Heart right ventricle (tissue), 16 donors: ENCODE results near the gene C11orf68. TPM values are rescaled to one million over a fixed set of nuclear protein-coding genes. Genes with fewer than 3 reads are reported as not detected.
"Not testable (repeated sequence)": the region's sequence is repeated elsewhere in the genome, so short reads cannot be mapped to it uniquely, and the experiment has no call there.

Experiments used
- ATAC-seq, 8 donors: fragments of 200-7000 bp; cut with Tn5 transposase; one replicate each; pipeline ENCODE4 v1.9.1; 2020; ENCODE audit warnings: mild to moderate bottlenecking in 8 of 8, moderate library complexity in 8 of 8, moderate number of reproducible peaks in 1 of 8
- DNase-seq, 2 donors: peaks; one replicate each; pipeline ENCODE4 v3.0.0-alpha.2; 2020
- H3K27ac ChIP-seq, 10 donors: fragments of 200-600 bp; sonication (generic) in 2 of 10; one replicate each; pipeline versions ENCODE4 v1.5.0 to v1.8.0; 2020 to 2022; ENCODE audit warnings: mild to moderate bottlenecking in 3 of 10
- H3K27me3 ChIP-seq, 7 donors: fragments of 200-600 bp; one replicate each; pipeline ENCODE4 v1.8.0; 2021 to 2022; ENCODE audit warnings: mild to moderate bottlenecking in 2 of 7
- H3K36me3 ChIP-seq, 9 donors: fragments of 200-600 bp; sonication (generic) in 1 of 9; one replicate each; pipeline versions ENCODE4 v1.5.0 to v1.8.0; 2020 to 2022; ENCODE audit warnings: mild to moderate bottlenecking in 2 of 9
- H3K4me1 ChIP-seq, 9 donors: fragments of 200-600 bp; sonication (generic) in 1 of 9; one replicate each; pipeline versions ENCODE4 v1.5.0 to v1.8.0; 2020 to 2022; ENCODE audit warnings: mild to moderate bottlenecking in 4 of 9
- H3K4me3 ChIP-seq, 10 donors: fragments of 200-600 bp; sonication (generic) in 2 of 10; one replicate each; pipeline versions ENCODE4 v1.5.0 to v1.8.0; 2020 to 2022; ENCODE audit warnings: mild to moderate bottlenecking in 7 of 10, moderate library complexity in 2 of 10
- H3K9me3 ChIP-seq, 11 donors: fragments of 200-600 bp in 10 of 11; sonication (generic) in 2 of 11; one replicate each; pipeline versions ENCODE4 v1.5.0 to v1.8.0; 2013 to 2022; ENCODE audit warnings: mild to moderate bottlenecking in 2 of 11, control low read depth in 1 of 11, moderate library complexity in 1 of 11
- WGBS, 2 donors: extraction: QIAGEN DNeasy Blood & Tissue Kit; methylation state at CpG; one replicate each; pipeline ENCODE4 v1.1.7; 2013; ENCODE audit warnings: inconsistent platforms in 1 of 2; 5-methylcytosine and 5-hydroxymethylcytosine counted together
- intact Hi-C, 10 donors: fragments of 100-400 bp; cut with DNase I; formaldehyde crosslinking; loops; one replicate each; pipeline versions ENCODE4 v1.11.1 to v1.14.2; 2022
- polyA plus RNA-seq, 2 donors: library from polyadenylated mRNA; stranded (reverse); fragments of 200-250 nt; gene quantifications; one replicate each; pipeline ENCODE4 v1.2.3, GENCODE V29; 2013
- total RNA-seq, 10 donors: library from RNA; stranded (reverse); fragmentation: NEBNext Ultra II Directional in 3 of 10; extraction: Animal tissue kit (Norgen Biotek cat#: 25700) in 3 of 10; gene quantifications; one replicate each; pipeline versions ENCODE4 v1.2.1 to v1.2.4, GENCODE V29; 2021 to 2023
- TF ChIP-seq, protein P1 (sequence below), 9 donors: fragments of 200-600 bp; sonication (generic) in 2 of 9; IDR thresholded peaks; one replicate each; pipeline versions ENCODE4 v1.5.0 to v1.8.0; 2021 to 2022; ENCODE audit warnings: antibody characterized with exemption in 9 of 9, mild to moderate bottlenecking in 5 of 9, moderate library complexity in 1 of 9
- donor health status: Arrhythmogenic right ventricular cardiomyopathy.
- donor health status: ischemic (EF 13 %, LVEDD 7.1; RV severe dilation, severe dysfunction).
- donor health status: healthy with polysubstance abuse.
- donor health status: DM: no; HTN: yes; CAD: no.
- donor health status: DM: no; HTN: no; CAD: no.
- donor health status: ischemic (EF 25% LVEDD 6.9; RV normal size, moderate dysfunction).
- donor health status: ischemic (EF 25% LVEDD 5.7; RV mildly dilated, moderate dysfunction).
- donor health status: healthy.
- donor health status: DM: yes; HTN: yes; CAD: no.
- donor health status: Ischemic cardiomyopathy.
- donor health status: ischemic (EF 35%, LVEDD 5.7; RV mildly dilated, moderate dysfunction).
- donor health status: nonischemic (EF 11% LVEDD 7.7; RV severe dilation, severe dysfunction).
- donor health status: DM: yes; HTN: yes; CAD: no.
- donor health status: PGD.
- donor health status: ischemic (EF 29% LVEDD 5.4; RV normal size, mild dysfunction).
- donor health status: nonischemic (EF 23%, LVEDD 6.1; RV moderate dilation, normal function).

The C11orf68 gene
- total and polyA plus RNA-seq, 12 donors, result 35.7 to 49.2 (median 40.9) TPM

GRCh38 chr11:65892661-65893317, 26.1 kb downstream of the C11orf68 start:
- Histone ChIP-seq H3K4me1 (peaks cover 17 to 61% (median 55%) of the 10 kb centered on the region in 9 donors), H3K27me3 (no peaks in the 10 kb centered on the region), H3K9me3 (no peaks in the 10 kb centered on the region), H3K36me3 (peaks cover 0 to 6% (median 0%) of the 10 kb centered on the region in 9 donors), H3K4me3 (peak overlapping the region in 9 of 10 donors; percentile 66 to 98 (median 89)), H3K27ac (peak overlapping the region; percentile 91 to 100 (median 98))
- intact Hi-C loops, result no loop called here
- 66 to 69% methylated on average over 10 of the region's 10 CpGs for WGBS, 2 donors
- DNase-seq, result peak in 1 of 2 donors; percentile 18
- TF ChIP-seq, protein P1, sequence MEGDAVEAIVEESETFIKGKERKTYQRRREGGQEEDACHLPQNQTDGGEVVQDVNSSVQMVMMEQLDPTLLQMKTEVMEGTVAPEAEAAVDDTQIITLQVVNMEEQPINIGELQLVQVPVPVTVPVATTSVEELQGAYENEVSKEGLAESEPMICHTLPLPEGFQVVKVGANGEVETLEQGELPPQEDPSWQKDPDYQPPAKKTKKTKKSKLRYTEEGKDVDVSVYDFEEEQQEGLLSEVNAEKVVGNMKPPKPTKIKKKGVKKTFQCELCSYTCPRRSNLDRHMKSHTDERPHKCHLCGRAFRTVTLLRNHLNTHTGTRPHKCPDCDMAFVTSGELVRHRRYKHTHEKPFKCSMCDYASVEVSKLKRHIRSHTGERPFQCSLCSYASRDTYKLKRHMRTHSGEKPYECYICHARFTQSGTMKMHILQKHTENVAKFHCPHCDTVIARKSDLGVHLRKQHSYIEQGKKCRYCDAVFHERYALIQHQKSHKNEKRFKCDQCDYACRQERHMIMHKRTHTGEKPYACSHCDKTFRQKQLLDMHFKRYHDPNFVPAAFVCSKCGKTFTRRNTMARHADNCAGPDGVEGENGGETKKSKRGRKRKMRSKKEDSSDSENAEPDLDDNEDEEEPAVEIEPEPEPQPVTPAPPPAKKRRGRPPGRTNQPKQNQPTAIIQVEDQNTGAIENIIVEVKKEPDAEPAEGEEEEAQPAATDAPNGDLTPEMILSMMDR (IDR thresholded peaks at IDR 0.05), result no peak
- ATAC-seq, result no peak

DNA sequence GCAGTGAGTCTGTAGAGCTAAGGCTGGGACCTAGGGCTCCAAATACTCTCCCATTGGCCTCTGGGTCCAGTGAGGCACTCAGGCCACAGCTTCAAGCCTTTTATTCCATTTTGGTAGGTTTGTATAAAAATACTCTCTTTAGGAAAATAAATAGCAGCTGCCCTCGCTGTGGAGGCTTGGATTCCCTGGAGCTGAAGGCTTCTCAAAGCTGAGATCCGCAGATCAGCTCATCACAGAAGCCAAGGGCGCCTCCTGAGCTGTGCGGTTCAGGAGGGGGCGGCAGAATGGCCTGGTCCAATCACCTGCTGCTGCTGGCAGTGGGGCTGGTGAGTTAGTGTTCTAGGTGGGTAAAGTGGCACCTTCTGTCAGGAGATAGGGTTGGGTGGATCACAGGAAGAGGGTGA, 26.7 kb downstream of the C11orf68 start:
- peak in 2 of 8 donors; percentile 0 to 1 for ATAC-seq
- DNase-seq, H3K36me3 ChIP-seq, H3K27me3 ChIP-seq, H3K9me3 ChIP-seq, intact Hi-C loops: not testable (repeated sequence)
- H3K27ac ChIP-seq, result peak overlapping the region; percentile 91 to 100 (median 98)
- WGBS, 2 donors, result 48 to 57% methylated on average over 5 of the region's 5 CpGs
- TF ChIP-seq, protein P1 (IDR thresholded peaks at IDR 0.05), result peak in 2 of 9 donors; percentile 3 to 8
- H3K4me1 ChIP-seq, result peaks cover 22 to 67% (median 61%) of the 10 kb centered on the region in 9 donors
- peak overlapping the region; percentile 66 to 98 (median 86) for H3K4me3 ChIP-seq

DNA sequence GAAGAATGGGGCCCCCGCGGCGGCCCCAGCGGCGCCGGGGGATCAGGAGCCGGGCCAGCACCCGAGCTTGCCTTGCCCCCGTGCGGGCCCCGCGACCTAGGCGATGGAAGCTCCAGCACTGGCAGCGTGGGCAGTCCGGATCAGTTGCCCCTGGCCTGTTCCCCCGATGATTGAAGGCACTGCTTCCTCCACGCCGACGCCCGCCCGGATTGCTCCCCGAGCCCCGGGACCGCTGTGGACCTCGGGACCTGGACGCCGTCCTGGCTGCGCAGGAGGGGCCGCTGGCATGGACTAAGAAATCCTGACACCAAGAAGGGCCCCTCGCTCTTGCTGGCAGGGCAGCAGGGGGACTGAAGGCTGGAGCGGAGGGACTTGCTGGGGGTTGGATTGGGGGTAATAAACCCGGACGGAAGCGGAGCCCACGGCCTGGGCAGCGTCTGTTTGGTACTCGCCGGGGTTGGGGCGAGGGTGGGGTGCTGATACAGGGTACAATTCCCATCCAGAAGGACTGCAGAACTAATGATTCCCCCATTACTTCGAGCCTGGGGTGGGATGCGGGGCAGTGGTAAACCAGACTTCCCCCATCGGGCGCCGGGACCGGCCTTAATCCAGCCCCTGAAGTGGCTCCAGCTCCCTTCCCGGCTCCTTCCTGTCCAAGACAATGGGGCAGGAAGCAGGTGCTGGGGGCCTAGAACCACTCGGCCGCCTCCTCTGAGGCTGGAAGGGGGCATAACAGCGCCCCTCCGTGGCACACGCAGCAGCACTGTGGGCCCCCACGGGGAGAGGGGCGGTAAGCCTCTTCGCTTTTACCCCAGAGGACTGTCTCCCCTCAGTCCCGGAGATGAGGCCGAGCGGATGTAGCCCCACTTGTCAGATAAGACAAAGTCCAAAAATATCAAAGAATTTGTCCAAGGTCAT, 27.4 kb downstream of the C11orf68 start:
- peaks cover 22 to 74% (median 65%) of the 10 kb centered on the region in 9 donors for H3K4me1 ChIP-seq
- no peaks in the 10 kb centered on the region for H3K9me3 ChIP-seq
- TF ChIP-seq, protein P1 (IDR thresholded peaks at IDR 0.05), result peak in 8 of 9 donors; percentile 22 to 71 (median 50)
- intact Hi-C loops, result loop anchor here in 1 of 10 donors (2.0 kb wide), 1 partner anchor 27 kb away; the partner anchor contains the start of genes C11orf68 and DRAP1
- ATAC-seq (peak; percentile 0 to 46 (median 19)), DNase-seq (peak; percentile 70 to 85)
- H3K4me3 ChIP-seq, result peak overlapping the region; percentile 66 to 98 (median 86)
- 2 to 4% methylated on average over 50 to 57 of the region's 57 CpGs for WGBS, 2 donors
- peaks cover 0 to 13% (median 0%) of the 10 kb centered on the region in 9 donors for H3K36me3 ChIP-seq
- H3K27me3 ChIP-seq, result no peaks in the 10 kb centered on the region
- H3K27ac ChIP-seq, result peak overlapping the region; percentile 91 to 100 (median 98)
